Neural cell (in vitro differentiated cells): Measurements from ENCODE around the gene SPATA31E1. TPM values are rescaled to one million over a fixed set of nuclear protein-coding genes. Genes with fewer than 3 reads are reported as not detected.

Experiments used
- H2AFZ ChIP-seq: fragments of 200-600, 300-800 bp; sonication (generic), shearing (Covaris generic); 2 replicates; pipeline ENCODE4 v1.6.0; 2014; ENCODE audit warnings: low read depth, mild to moderate bottlenecking, antibody characterized with exemption, low read length, moderate library complexity
- H3F3A ChIP-seq: fragments of 200-600 bp; shearing (Covaris generic); 2 replicates; pipeline ENCODE4 v1.6.1; 2016; ENCODE audit warnings: mild to moderate bottlenecking, moderate library complexity, mixed read lengths, antibody characterized with exemption, low read length; ENCODE audit not compliant: insufficient read depth, poor library complexity, severe bottlenecking
- H3K27ac ChIP-seq: fragments of 200-600, 300-800 bp; sonication (generic), shearing (Covaris generic); 2 replicates; pipeline ENCODE4 v1.5.1; 2014; ENCODE audit warnings: mild to moderate bottlenecking, low read length, moderate library complexity
- H3K27me3 ChIP-seq: fragments of 300-800, 200-600 bp; sonication (generic), shearing (Covaris generic); 2 replicates; pipeline ENCODE4 v1.6.0; 2014; ENCODE audit warnings: mild to moderate bottlenecking, low read depth, low read length, moderate library complexity; ENCODE audit not compliant: insufficient read depth
- H3K36me3 ChIP-seq: fragments of 300-800, 200-600 bp; sonication (generic), shearing (Covaris generic); 2 replicates; pipeline ENCODE4 v1.5.1; 2014; ENCODE audit warnings: mild to moderate bottlenecking, antibody characterized with exemption, low read length, moderate library complexity; ENCODE audit not compliant: insufficient read depth
- H3K4me2 ChIP-seq: fragments of 300-800, 200-600 bp; sonication (generic), shearing (Covaris generic); 2 replicates; pipeline ENCODE4 v1.6.0; 2014; ENCODE audit warnings: mild to moderate bottlenecking, low read length
- H3K4me3 ChIP-seq: fragments of 300-800, 200-600 bp; sonication (generic), shearing (Covaris generic); 2 replicates; pipeline ENCODE4 v1.5.1; 2014; ENCODE audit warnings: mild to moderate bottlenecking, low read length, moderate library complexity
- H3K79me2 ChIP-seq: fragments of 200-600 bp; shearing (Covaris generic); replicated peaks from 2 replicates; pipeline ENCODE4 v1.6.0; 2014; ENCODE audit warnings: mild to moderate bottlenecking, low read length, moderate library complexity; ENCODE audit not compliant: insufficient read depth
- H3K9ac ChIP-seq: fragments of 300-800, 200-600 bp; sonication (generic), shearing (Covaris generic); 2 replicates; pipeline ENCODE4 v1.6.1; 2016; ENCODE audit warnings: mild to moderate bottlenecking, low read length, mixed read lengths
- H3K9me2 ChIP-seq: fragments of 200-600 bp; shearing (Covaris generic); 2 replicates; pipeline ENCODE4 v1.6.1; 2016; ENCODE audit warnings: mild to moderate bottlenecking, low read length, mixed read lengths; ENCODE audit not compliant: insufficient read depth
- H3K9me3 ChIP-seq: fragments of 200-600, 300-800 bp; sonication (generic), shearing (Covaris generic); 2 replicates; pipeline ENCODE4 v1.6.1; 2016; ENCODE audit warnings: mild to moderate bottlenecking, mixed run types, low read length, moderate library complexity, mixed read lengths
- H4K20me1 ChIP-seq: fragments of 200-600 bp; shearing (Covaris generic); 2 replicates; pipeline ENCODE4 v1.6.1; 2016; ENCODE audit warnings: mild to moderate bottlenecking, mixed run types; ENCODE audit not compliant: insufficient read depth
- EP300 ChIP-seq: fragments of 450-650 bp; conservative IDR thresholded peaks from 2 replicates; pipeline ENCODE4 v1.6.1; 2014; ENCODE audit warnings: antibody characterized with exemption, mild to moderate bottlenecking, moderate library complexity; ENCODE audit not compliant: poor library complexity, severe bottlenecking
- EZH2 ChIP-seq: fragments of 200-600, 300-800 bp; shearing (Covaris generic), sonication (generic); IDR thresholded peaks from 2 replicates; pipeline ENCODE4 v1.6.1; 2014; ENCODE audit warnings: antibody characterized with exemption, low read length, borderline replicate concordance, mild to moderate bottlenecking; ENCODE audit not compliant: insufficient read depth, poor library complexity, severe bottlenecking
- MXI1 ChIP-seq: fragments of 450-650 bp; conservative IDR thresholded peaks from 2 replicates; pipeline ENCODE4 v1.6.1; 2014; ENCODE audit warnings: antibody characterized with exemption, mild to moderate bottlenecking; ENCODE audit not compliant: poor library complexity, severe bottlenecking
- POLR2AphosphoS5 ChIP-seq: IDR thresholded peaks from 2 replicates; pipeline ENCODE4 v1.6.1; 2012
- RAD21 ChIP-seq: fragments of 450-650 bp; conservative IDR thresholded peaks from 2 replicates; pipeline ENCODE4 v1.6.1; 2014; ENCODE audit warnings: antibody characterized with exemption, mild to moderate bottlenecking, moderate library complexity
- SMC3 ChIP-seq: fragments of 450-650 bp; conservative IDR thresholded peaks from 2 replicates; pipeline ENCODE4 v1.6.1; 2014; ENCODE audit warnings: antibody characterized with exemption, mild to moderate bottlenecking, moderate library complexity; ENCODE audit not compliant: poor library complexity
- TAF1 ChIP-seq: IDR thresholded peaks from 2 replicates; pipeline ENCODE4 v1.6.1; 2012; ENCODE audit warnings: low read depth
- polyA plus RNA-seq: library from polyadenylated mRNA; depleted of rRNA; stranded (reverse); fragments of >200 nt; gene quantifications from 2 replicates; pipeline ENCODE4 v1.2.3, GENCODE V29; 2014
- TF ChIP-seq, protein P1 (sequence below): fragments of 450-650 bp; IDR thresholded peaks from 2 replicates; pipeline ENCODE4 v1.5.1; 2014; ENCODE audit warnings: antibody characterized with exemption, mild to moderate bottlenecking, moderate library complexity; ENCODE audit not compliant: poor library complexity, severe bottlenecking
- TF ChIP-seq, protein P2 (sequence below): IDR thresholded peaks from 2 replicates; pipeline ENCODE4 v1.6.1; 2012; ENCODE audit warnings: borderline replicate concordance

SPATA31E1 gene
- polyA plus RNA-seq, 1 donor from 2014 or later, result not detected

DNA sequence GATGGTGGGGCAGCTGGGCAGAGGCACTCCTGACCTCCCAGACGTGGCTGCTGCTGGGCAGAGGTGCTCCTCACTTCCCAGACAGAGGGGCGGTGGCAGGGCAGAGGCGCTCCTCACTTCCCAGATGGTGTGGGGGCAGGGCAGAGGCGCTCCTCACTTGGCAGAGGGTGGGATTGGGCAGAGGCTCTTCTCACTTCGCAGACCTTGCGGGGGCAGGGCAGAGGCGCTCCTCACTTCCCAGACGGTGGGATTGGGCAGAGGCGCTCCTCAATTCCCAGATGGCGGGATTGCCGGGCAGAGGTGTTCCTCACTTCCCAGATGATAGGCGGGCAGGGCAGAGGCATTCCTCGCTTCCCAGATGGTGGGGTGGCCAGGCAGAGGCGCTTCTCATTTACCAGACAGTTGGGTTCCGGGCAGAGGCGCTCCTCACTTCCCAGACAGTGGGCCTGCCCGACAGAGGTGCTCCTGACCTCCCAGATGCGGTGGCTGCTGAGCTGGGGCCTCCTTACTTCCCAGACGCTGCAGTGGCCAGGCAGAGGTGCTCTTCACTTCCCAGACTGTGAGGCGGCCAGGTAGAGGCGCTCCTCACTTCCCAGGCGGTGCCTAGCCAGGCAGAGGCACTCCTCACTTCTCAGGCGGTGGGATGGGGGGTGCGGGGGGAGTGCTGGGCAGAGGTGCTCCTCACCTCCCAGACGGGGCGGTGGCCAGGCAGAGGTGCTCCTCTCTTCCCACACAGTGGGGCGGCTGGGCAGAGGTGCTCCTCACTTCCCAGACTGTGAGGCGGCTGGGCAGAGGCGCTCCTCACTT is 25.3 kb upstream of the SPATA31E1 start:
- no peaks in the 10 kb centered on the region for H3K36me3 ChIP-seq

DNA sequence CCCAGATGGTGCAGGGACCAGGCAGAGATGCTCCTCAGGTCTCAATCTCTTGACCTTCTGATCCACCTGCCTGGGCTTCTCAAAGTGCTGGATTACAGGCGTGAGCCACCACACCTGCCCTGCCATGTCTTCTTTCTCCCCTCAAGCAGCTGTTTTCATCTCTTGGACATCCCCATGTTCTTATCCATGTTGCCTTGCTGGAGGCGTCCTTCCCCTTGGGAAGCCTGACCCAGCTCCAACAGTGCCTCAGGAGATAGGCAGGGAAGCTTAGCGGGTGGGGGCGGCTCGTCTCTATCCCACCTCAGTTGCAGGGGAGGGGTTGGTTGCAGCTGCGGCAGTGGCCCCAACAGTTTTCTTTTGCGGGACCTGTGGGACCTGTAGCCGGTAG is 24.7 kb upstream of the SPATA31E1 start:
- H3K79me2 ChIP-seq, result no peaks in the 10 kb centered on the region
- TF ChIP-seq, protein P1, sequence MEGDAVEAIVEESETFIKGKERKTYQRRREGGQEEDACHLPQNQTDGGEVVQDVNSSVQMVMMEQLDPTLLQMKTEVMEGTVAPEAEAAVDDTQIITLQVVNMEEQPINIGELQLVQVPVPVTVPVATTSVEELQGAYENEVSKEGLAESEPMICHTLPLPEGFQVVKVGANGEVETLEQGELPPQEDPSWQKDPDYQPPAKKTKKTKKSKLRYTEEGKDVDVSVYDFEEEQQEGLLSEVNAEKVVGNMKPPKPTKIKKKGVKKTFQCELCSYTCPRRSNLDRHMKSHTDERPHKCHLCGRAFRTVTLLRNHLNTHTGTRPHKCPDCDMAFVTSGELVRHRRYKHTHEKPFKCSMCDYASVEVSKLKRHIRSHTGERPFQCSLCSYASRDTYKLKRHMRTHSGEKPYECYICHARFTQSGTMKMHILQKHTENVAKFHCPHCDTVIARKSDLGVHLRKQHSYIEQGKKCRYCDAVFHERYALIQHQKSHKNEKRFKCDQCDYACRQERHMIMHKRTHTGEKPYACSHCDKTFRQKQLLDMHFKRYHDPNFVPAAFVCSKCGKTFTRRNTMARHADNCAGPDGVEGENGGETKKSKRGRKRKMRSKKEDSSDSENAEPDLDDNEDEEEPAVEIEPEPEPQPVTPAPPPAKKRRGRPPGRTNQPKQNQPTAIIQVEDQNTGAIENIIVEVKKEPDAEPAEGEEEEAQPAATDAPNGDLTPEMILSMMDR, result no peak
- TF ChIP-seq TAF1 (no peak), EZH2 (no peak), POLR2AphosphoS5 (no peak), SMC3 (no peak)
- H3K4me3 ChIP-seq, result no peak overlapping the region
- H3K9ac ChIP-seq, result no peak overlapping the region
- H3K36me3 ChIP-seq, result no peaks in the 10 kb centered on the region
- H3K9me2 ChIP-seq, result no peaks in the 10 kb centered on the region
- no peaks in the 10 kb centered on the region for H4K20me1 ChIP-seq
- H3K27me3 ChIP-seq, result no peaks in the 10 kb centered on the region
- H3F3A ChIP-seq, result no peaks in the 10 kb centered on the region
- H3K9me3 ChIP-seq, result peaks cover 4% of the 10 kb centered on the region
- no peak overlapping the region for H3K4me2 ChIP-seq
- no peak overlapping the region for H2AFZ ChIP-seq
- H3K27ac ChIP-seq, result no peak overlapping the region

More for the DNA sequence above, 25.3 kb upstream of the SPATA31E1 start:
- TF ChIP-seq, protein P1, result no peak
- no peak for TF ChIP-seq TAF1
- TF ChIP-seq RAD21, result no peak
- TF ChIP-seq POLR2AphosphoS5, result no peak
- TF ChIP-seq SMC3, result no peak
- Histone ChIP-seq H3F3A (no peaks in the 10 kb centered on the region), H3K79me2 (no peaks in the 10 kb centered on the region), H3K9me3 (peaks cover under 1% of the 10 kb centered on the region), H3K9me2 (no peaks in the 10 kb centered on the region), H2AFZ (no peak overlapping the region), H3K4me2 (no peak overlapping the region), H3K27ac (no peak overlapping the region), H3K27me3 (no peaks in the 10 kb centered on the region), H4K20me1 (no peaks in the 10 kb centered on the region), H3K9ac (no peak overlapping the region), H3K4me3 (no peak overlapping the region)

DNA sequence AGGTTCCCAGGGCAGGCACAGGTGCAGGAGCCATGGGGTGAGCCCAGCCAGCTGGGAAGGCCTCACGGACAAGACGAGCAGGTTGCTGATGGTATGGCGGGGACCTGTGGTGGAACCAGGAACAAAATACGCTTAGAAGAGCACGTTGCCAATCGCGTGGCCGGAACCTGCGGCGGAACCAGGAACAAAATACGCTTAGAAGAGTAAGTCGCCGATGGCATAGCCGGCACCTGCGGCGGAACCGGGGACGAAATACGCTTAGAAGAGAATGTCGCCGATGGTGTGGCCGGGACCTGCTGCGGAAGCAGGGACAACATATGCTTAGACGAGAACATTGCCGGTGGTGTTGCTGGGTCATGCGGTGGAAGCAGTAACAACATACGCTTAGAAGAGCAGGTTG is 23.5 kb upstream of the SPATA31E1 start:
- H3K4me3 ChIP-seq, result no peak overlapping the region
- no peaks in the 10 kb centered on the region for H3K79me2 ChIP-seq
- no peak for TF ChIP-seq POLR2AphosphoS5
- TF ChIP-seq, protein P2, sequence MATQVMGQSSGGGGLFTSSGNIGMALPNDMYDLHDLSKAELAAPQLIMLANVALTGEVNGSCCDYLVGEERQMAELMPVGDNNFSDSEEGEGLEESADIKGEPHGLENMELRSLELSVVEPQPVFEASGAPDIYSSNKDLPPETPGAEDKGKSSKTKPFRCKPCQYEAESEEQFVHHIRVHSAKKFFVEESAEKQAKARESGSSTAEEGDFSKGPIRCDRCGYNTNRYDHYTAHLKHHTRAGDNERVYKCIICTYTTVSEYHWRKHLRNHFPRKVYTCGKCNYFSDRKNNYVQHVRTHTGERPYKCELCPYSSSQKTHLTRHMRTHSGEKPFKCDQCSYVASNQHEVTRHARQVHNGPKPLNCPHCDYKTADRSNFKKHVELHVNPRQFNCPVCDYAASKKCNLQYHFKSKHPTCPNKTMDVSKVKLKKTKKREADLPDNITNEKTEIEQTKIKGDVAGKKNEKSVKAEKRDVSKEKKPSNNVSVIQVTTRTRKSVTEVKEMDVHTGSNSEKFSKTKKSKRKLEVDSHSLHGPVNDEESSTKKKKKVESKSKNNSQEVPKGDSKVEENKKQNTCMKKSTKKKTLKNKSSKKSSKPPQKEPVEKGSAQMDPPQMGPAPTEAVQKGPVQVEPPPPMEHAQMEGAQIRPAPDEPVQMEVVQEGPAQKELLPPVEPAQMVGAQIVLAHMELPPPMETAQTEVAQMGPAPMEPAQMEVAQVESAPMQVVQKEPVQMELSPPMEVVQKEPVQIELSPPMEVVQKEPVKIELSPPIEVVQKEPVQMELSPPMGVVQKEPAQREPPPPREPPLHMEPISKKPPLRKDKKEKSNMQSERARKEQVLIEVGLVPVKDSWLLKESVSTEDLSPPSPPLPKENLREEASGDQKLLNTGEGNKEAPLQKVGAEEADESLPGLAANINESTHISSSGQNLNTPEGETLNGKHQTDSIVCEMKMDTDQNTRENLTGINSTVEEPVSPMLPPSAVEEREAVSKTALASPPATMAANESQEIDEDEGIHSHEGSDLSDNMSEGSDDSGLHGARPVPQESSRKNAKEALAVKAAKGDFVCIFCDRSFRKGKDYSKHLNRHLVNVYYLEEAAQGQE, result no peak
- TF ChIP-seq SMC3, result no peak
- TF ChIP-seq EP300, result no peak
- TF ChIP-seq RAD21, result no peak
- no peak for TF ChIP-seq EZH2
- TF ChIP-seq TAF1, result no peak
- TF ChIP-seq, protein P1, result no peak
- no peak for TF ChIP-seq MXI1
- no peak overlapping the region for H2AFZ ChIP-seq
- H3K9ac ChIP-seq, result no peak overlapping the region
- H3K4me2 ChIP-seq, result no peak overlapping the region
- H3K27me3 ChIP-seq, result no peaks in the 10 kb centered on the region
- H3K9me3 ChIP-seq, result peaks cover 4% of the 10 kb centered on the region
- H4K20me1 ChIP-seq, result no peaks in the 10 kb centered on the region
- H3K27ac ChIP-seq, result no peak overlapping the region
- H3K36me3 ChIP-seq, result no peaks in the 10 kb centered on the region
- H3K9me2 ChIP-seq, result no peaks in the 10 kb centered on the region
- H3F3A ChIP-seq, result no peaks in the 10 kb centered on the region
